ENCODE results near the gene NPSR1.

The NPSR1 gene

GRCh38 chr7:34747176-34747781, 89.3 kb downstream of the NPSR1 start:
- no peak overlapping the region for H3K27ac ChIP-seq (ENCODE audit: low read depth, low read length)
- H2AFZ ChIP-seq (ENCODE audit: low read length, unreplicated experiment): no peak overlapping the region

DNA sequence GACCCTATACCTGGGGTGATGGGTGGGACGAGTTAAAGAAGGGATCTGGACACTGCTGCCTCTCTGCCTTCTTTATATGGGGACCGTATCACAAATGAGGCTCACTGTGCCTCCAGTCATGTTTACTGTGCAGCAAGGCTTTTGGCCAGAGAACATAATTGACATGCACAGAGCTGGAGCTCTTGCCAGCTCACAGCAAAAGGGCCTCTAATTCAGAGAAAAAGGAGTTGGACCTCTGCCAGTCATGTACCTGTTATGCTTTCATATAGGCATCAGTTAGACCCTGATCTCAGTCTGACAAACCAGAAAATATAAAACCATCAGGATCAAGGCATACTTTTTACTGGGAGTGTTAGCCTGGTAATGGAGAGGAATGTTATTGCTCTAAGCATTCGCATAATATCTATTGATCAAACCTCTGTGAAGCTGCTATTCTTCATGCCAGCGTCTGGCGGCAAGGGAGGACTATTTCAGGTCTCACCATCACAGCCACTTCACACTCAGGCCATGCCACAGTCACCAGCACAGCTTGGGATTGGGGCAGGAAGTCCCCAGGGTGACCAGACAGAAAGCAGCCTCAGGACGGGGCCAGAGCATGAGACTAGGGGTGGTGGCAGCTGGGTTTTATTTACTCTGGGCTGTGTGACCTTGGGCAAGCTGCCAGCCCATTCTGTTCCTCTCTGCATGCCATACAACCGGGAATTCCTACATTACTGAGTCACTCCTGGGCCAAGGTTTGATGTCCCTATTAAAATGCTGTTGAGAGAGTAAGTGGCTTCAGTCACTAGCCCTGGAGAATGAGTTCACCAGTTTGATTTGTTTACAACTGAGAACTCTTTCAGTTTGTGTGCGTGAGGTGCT, 90.1 kb downstream of the NPSR1 start:
- Histone ChIP-seq H3K36me3 (ENCODE audit: insufficient read depth, low read length) (no peaks in the 10 kb centered on the region), H3K4me3 (ENCODE audit: low read depth, low read length) (no peak overlapping the region), H3K79me2 (ENCODE audit: control insufficient read depth, insufficient read depth, low read length, unreplicated experiment) (no peaks in the 10 kb centered on the region), H3K27ac (ENCODE audit: low read depth, low read length) (no peak overlapping the region), H2AFZ (ENCODE audit: low read length, unreplicated experiment) (no peak overlapping the region), H3K27me3 (ENCODE audit: insufficient read depth, low read length) (no peaks in the 10 kb centered on the region), H3K4me1 (ENCODE audit: control insufficient read depth, insufficient read depth, low read length, unreplicated experiment) (peaks cover 12% of the 10 kb centered on the region)

More at GRCh38 chr7:34747176-34747781, 89.3 kb downstream of the NPSR1 start:
- no peaks in the 10 kb centered on the region for H3K36me3 ChIP-seq (ENCODE audit: insufficient read depth, low read length)
- H3K27me3 ChIP-seq (ENCODE audit: insufficient read depth, low read length): peaks cover 5% of the 10 kb centered on the region; the same call in 1 of the 2 replicates
- H3K4me1 ChIP-seq (ENCODE audit: control insufficient read depth, insufficient read depth, low read length, unreplicated experiment): peaks cover 12% of the 10 kb centered on the region
- H3K4me3 ChIP-seq (ENCODE audit: low read depth, low read length): no peak overlapping the region
- H3K79me2 ChIP-seq (ENCODE audit: control insufficient read depth, insufficient read depth, low read length, unreplicated experiment): no peaks in the 10 kb centered on the region

GRCh38 chr7:34748728-34749089, 90.7 kb downstream of the NPSR1 start:
- Histone ChIP-seq H3K79me2 (ENCODE audit: control insufficient read depth, insufficient read depth, low read length, unreplicated experiment) (no peaks in the 10 kb centered on the region), H2AFZ (ENCODE audit: low read length, unreplicated experiment) (no peak overlapping the region), H3K4me3 (ENCODE audit: low read depth, low read length) (no peak overlapping the region), H3K4me1 (ENCODE audit: control insufficient read depth, insufficient read depth, low read length, unreplicated experiment) (peaks cover 12% of the 10 kb centered on the region), H3K27ac (ENCODE audit: low read depth, low read length) (no peak overlapping the region), H3K36me3 (ENCODE audit: insufficient read depth, low read length) (no peaks in the 10 kb centered on the region), H3K27me3 (ENCODE audit: insufficient read depth, low read length) (no peaks in the 10 kb centered on the region)

- H3K36me3 ChIP-seq (ENCODE audit: insufficient read depth, low read length): no peaks in the 10 kb centered on the region
- no peak overlapping the region for H3K4me3 ChIP-seq (ENCODE audit: low read depth, low read length)
- no peaks in the 10 kb centered on the region for H3K79me2 ChIP-seq (ENCODE audit: control insufficient read depth, insufficient read depth, low read length, unreplicated experiment)
- no peak overlapping the region for H2AFZ ChIP-seq (ENCODE audit: low read length, unreplicated experiment)
- H3K27ac ChIP-seq (ENCODE audit: low read depth, low read length): no peak overlapping the region
- no peaks in the 10 kb centered on the region for H3K27me3 ChIP-seq (ENCODE audit: insufficient read depth, low read length)
- H3K4me1 ChIP-seq (ENCODE audit: control insufficient read depth, insufficient read depth, low read length, unreplicated experiment): peaks cover 12% of the 10 kb centered on the region
Measured at GRCh38 chr7:34749446-34749845, 91.4 kb downstream of the NPSR1 start.

- Histone ChIP-seq H2AFZ (ENCODE audit: low read length, unreplicated experiment) (no peak overlapping the region), H3K4me3 (ENCODE audit: low read depth, low read length) (no peak overlapping the region), H3K27me3 (ENCODE audit: insufficient read depth, low read length) (no peaks in the 10 kb centered on the region), H3K36me3 (ENCODE audit: insufficient read depth, low read length) (no peaks in the 10 kb centered on the region), H3K27ac (ENCODE audit: low read depth, low read length) (no peak overlapping the region), H3K79me2 (ENCODE audit: control insufficient read depth, insufficient read depth, low read length, unreplicated experiment) (no peaks in the 10 kb centered on the region), H3K4me1 (ENCODE audit: control insufficient read depth, insufficient read depth, low read length, unreplicated experiment) (peaks cover 12% of the 10 kb centered on the region)
Measured at GRCh38 chr7:34750209-34750608, 92.2 kb downstream of the NPSR1 start.

- H2AFZ ChIP-seq (ENCODE audit: low read length, unreplicated experiment): no peak overlapping the region
- no peak overlapping the region for H3K27ac ChIP-seq (ENCODE audit: low read depth, low read length)
- H3K4me1 ChIP-seq (ENCODE audit: control insufficient read depth, insufficient read depth, low read length, unreplicated experiment): peaks cover 12% of the 10 kb centered on the region
Measured at GRCh38 chr7:34750636-34751035, 92.6 kb downstream of the NPSR1 start.

GRCh38 chr7:34751725-34752643, 94.0 kb downstream of the NPSR1 start:
- no peaks in the 10 kb centered on the region for H3K36me3 ChIP-seq (ENCODE audit: insufficient read depth, low read length)
- H3K27me3 ChIP-seq (ENCODE audit: insufficient read depth, low read length): no peaks in the 10 kb centered on the region
- no peaks in the 10 kb centered on the region for H3K79me2 ChIP-seq (ENCODE audit: control insufficient read depth, insufficient read depth, low read length, unreplicated experiment)
- H3K27ac ChIP-seq (ENCODE audit: low read depth, low read length): no peak overlapping the region
- peaks cover 12% of the 10 kb centered on the region for H3K4me1 ChIP-seq (ENCODE audit: control insufficient read depth, insufficient read depth, low read length, unreplicated experiment)
- no peak overlapping the region for H3K4me3 ChIP-seq (ENCODE audit: low read depth, low read length)
- H2AFZ ChIP-seq (ENCODE audit: low read length, unreplicated experiment): no peak overlapping the region

More at GRCh38 chr7:34750636-34751035, 92.6 kb downstream of the NPSR1 start:
- Histone ChIP-seq H3K79me2 (ENCODE audit: control insufficient read depth, insufficient read depth, low read length, unreplicated experiment) (no peaks in the 10 kb centered on the region), H3K27me3 (ENCODE audit: insufficient read depth, low read length) (no peaks in the 10 kb centered on the region), H3K36me3 (ENCODE audit: insufficient read depth, low read length) (no peaks in the 10 kb centered on the region), H3K4me3 (ENCODE audit: low read depth, low read length) (no peak overlapping the region)

GRCh38 chr7:34752929-34753328, 94.9 kb downstream of the NPSR1 start:
- no peak overlapping the region for H2AFZ ChIP-seq (ENCODE audit: low read length, unreplicated experiment)
- H3K79me2 ChIP-seq (ENCODE audit: control insufficient read depth, insufficient read depth, low read length, unreplicated experiment): no peaks in the 10 kb centered on the region
- H3K27ac ChIP-seq (ENCODE audit: low read depth, low read length): no peak overlapping the region
- H3K27me3 ChIP-seq (ENCODE audit: insufficient read depth, low read length): no peaks in the 10 kb centered on the region
- peaks cover 9% of the 10 kb centered on the region for H3K4me1 ChIP-seq (ENCODE audit: control insufficient read depth, insufficient read depth, low read length, unreplicated experiment)
- H3K36me3 ChIP-seq (ENCODE audit: insufficient read depth, low read length): no peaks in the 10 kb centered on the region
- H3K4me3 ChIP-seq (ENCODE audit: low read depth, low read length): no peak overlapping the region

GRCh38 chr7:34755008-34755407, 97.0 kb downstream of the NPSR1 start:
- H3K4me3 ChIP-seq (ENCODE audit: low read depth, low read length): no peak overlapping the region
- no peak overlapping the region for H2AFZ ChIP-seq (ENCODE audit: low read length, unreplicated experiment)
- no peak overlapping the region for H3K27ac ChIP-seq (ENCODE audit: low read depth, low read length)
- H3K4me1 ChIP-seq (ENCODE audit: control insufficient read depth, insufficient read depth, low read length, unreplicated experiment): no peaks in the 10 kb centered on the region
- no peaks in the 10 kb centered on the region for H3K79me2 ChIP-seq (ENCODE audit: control insufficient read depth, insufficient read depth, low read length, unreplicated experiment)
- no peaks in the 10 kb centered on the region for H3K36me3 ChIP-seq (ENCODE audit: insufficient read depth, low read length)
- H3K27me3 ChIP-seq (ENCODE audit: insufficient read depth, low read length): no peaks in the 10 kb centered on the region

DNA sequence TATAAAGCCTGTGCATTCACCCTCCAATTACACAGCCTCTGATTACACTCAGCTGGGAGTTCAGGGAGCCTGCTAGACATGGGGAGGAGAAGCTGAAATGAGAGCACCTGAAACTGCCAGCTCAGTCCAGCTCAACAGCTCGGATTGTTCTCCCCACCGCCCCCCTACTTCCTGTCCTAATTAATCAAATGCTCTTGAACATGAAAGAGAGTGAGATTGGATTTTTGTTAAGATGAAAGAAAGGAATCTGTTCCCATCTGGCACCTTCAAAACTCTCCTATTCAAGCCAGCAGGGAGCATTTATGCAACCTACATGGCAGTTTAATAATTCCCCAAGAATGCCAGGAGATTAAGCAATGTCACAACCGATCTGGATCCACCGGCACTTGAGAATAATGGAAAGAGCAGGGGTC, 98.0 kb downstream of the NPSR1 start:
- no peak overlapping the region for H3K4me3 ChIP-seq (ENCODE audit: low read depth, low read length)
- H2AFZ ChIP-seq (ENCODE audit: low read length, unreplicated experiment): no peak overlapping the region
- no peaks in the 10 kb centered on the region for H3K4me1 ChIP-seq (ENCODE audit: control insufficient read depth, insufficient read depth, low read length, unreplicated experiment)
- no peaks in the 10 kb centered on the region for H3K79me2 ChIP-seq (ENCODE audit: control insufficient read depth, insufficient read depth, low read length, unreplicated experiment)
- no peaks in the 10 kb centered on the region for H3K36me3 ChIP-seq (ENCODE audit: insufficient read depth, low read length)
- no peak overlapping the region for H3K27ac ChIP-seq (ENCODE audit: low read depth, low read length)
- peaks cover 4% of the 10 kb centered on the region; the same call in 1 of the 2 replicates for H3K27me3 ChIP-seq (ENCODE audit: insufficient read depth, low read length)
